UCSD-AML1 (cell line): ENCODE data around the gene ZRANB1.
"Not testable (repeated sequence)": the region's sequence is repeated elsewhere in the genome, so short reads cannot be mapped to it uniquely, and the experiment has no call there.

ENCODE experiments used
- DNase-seq: peaks from one replicate; lab custom pipeline; 2025; ENCODE audit not compliant: unreplicated experiment; lab: John Stamatoyannopoulos, UW

The ZRANB1 gene

GRCh38 chr10:124962421-124962820 lies 20.5 kb downstream of the ZRANB1 start:
- DNase-seq, result no peak

GRCh38 chr10:124963866-124964720 lies 22.2 kb downstream of the ZRANB1 start:
- no peak for DNase-seq

GRCh38 chr10:124966008-124966407 lies 24.1 kb downstream of the ZRANB1 start:
- no peak for DNase-seq

- no peak for DNase-seq
Measured at GRCh38 chr10:124967255-124967654, 25.3 kb downstream of the ZRANB1 start.

GRCh38 chr10:124971276-124971675 lies 29.4 kb downstream of the ZRANB1 start:
- DNase-seq, result no peak

GRCh38 chr10:124972637-124973036 lies 30.7 kb downstream of the ZRANB1 start:
- no peak for DNase-seq

GRCh38 chr10:124974131-124974530 lies 32.2 kb downstream of the ZRANB1 start:
- DNase-seq, result no peak

- no peak for DNase-seq
Measured at GRCh38 chr10:124975977-124976514, 34.1 kb downstream of the ZRANB1 start.

- DNase-seq, result no peak
Measured at GRCh38 chr10:124977161-124977560, 35.2 kb downstream of the ZRANB1 start.

GRCh38 chr10:124977648-124978375 lies 35.9 kb downstream of the ZRANB1 start:
- no peak for DNase-seq

- DNase-seq, result no peak
Measured at GRCh38 chr10:124978376-124978725, 36.4 kb downstream of the ZRANB1 start.

- DNase-seq, result no peak
Measured at GRCh38 chr10:124983321-124983720, 41.4 kb downstream of the ZRANB1 start.

GRCh38 chr10:124984376-124984775 lies 42.5 kb downstream of the ZRANB1 start:
- no peak for DNase-seq

- no peak for DNase-seq
Measured at GRCh38 chr10:124985162-124985561, 43.2 kb downstream of the ZRANB1 start.

- no peak for DNase-seq
Measured at GRCh38 chr10:124987788-124988187, 45.9 kb downstream of the ZRANB1 start.

- not testable (repeated sequence) for DNase-seq
Measured at GRCh38 chr10:124988753-124989152, 46.8 kb downstream of the ZRANB1 start.

- DNase-seq, result no peak
Measured at GRCh38 chr10:124989526-124989925, 47.6 kb downstream of the ZRANB1 start.

- no peak for DNase-seq
Measured at GRCh38 chr10:124990671-124991625, 49.0 kb downstream of the ZRANB1 start.

- no peak for DNase-seq
Measured at GRCh38 chr10:124991835-124992234, 49.9 kb downstream of the ZRANB1 start.

- no peak for DNase-seq
Measured at GRCh38 chr10:124992462-124993344, 50.8 kb downstream of the ZRANB1 start.
